Activated B cell treated with CpG ODN at 0.5 μM for 24 hours (primary cell): ENCODE data around the gene RPA1. TPM values are rescaled to one million over a fixed set of nuclear protein-coding genes. Genes with fewer than 3 reads are reported as not detected.

ENCODE experiments used
- ATAC-seq: fragments of 200-7000 bp; cut with Tn5 transposase; one replicate; pipeline ENCODE4 v1.10.0; 2021; ENCODE audit warnings: low read depth, mild to moderate bottlenecking, moderate library complexity
- CTCF ChIA-PET: fragments of 350-600 bp; sonication (Branson Sonifier 250); formaldehyde crosslinking; loops from one replicate; lab custom pipeline; 2021; ENCODE audit warnings: antibody characterized with exemption; lab: Charles Lee
- POLR2A ChIA-PET: fragments of 350-600 bp; sonication (Branson Sonifier 250); formaldehyde crosslinking; loops from one replicate; lab custom pipeline; 2021; ENCODE audit warnings: antibody characterized with exemption; lab: Charles Lee
- DNase-seq: peaks from one replicate; pipeline ENCODE4 v3.0.0; 2022
- H3K27ac Mint-ChIP-seq: one replicate; pipeline ENCODE4 v1.8.0; 2020; ENCODE audit warnings: mixed read lengths
- H3K27me3 Mint-ChIP-seq: one replicate; pipeline ENCODE4 v1.8.0; 2021; ENCODE audit warnings: mixed read lengths
- H3K36me3 Mint-ChIP-seq: one replicate; pipeline ENCODE4 v1.8.0; 2021; ENCODE audit warnings: low read depth, mixed read lengths
- H3K4me1 Mint-ChIP-seq: one replicate; pipeline ENCODE4 v1.8.0; 2021; ENCODE audit warnings: mixed read lengths
- H3K4me3 Mint-ChIP-seq: one replicate; pipeline ENCODE4 v1.8.0; 2020; ENCODE audit warnings: mild to moderate bottlenecking, mixed read lengths
- H3K9me3 Mint-ChIP-seq: one replicate; pipeline ENCODE4 v1.8.0; 2020; ENCODE audit warnings: mixed read lengths
- CTCF ChIP-seq: fragments of 200-600 bp; IDR thresholded peaks from one replicate; pipeline ENCODE4 v1.8.0; 2022; ENCODE audit warnings: antibody characterized with exemption, mild to moderate bottlenecking
- intact Hi-C: fragments of 100-400 bp; cut with micrococcal nuclease; formaldehyde crosslinking; loops from one replicate; pipeline ENCODE4 v1.15.1; 2024
- total RNA-seq: library from RNA; stranded (reverse); gene quantifications from 2 replicates; pipeline ENCODE4 v1.2.3, GENCODE V29; 2022

The RPA1 gene
- total RNA-seq, 1 donor from 2014 or later: 99.8 TPM

GRCh38 chr17:1934901-1935300 is 105.1 kb downstream of the RPA1 start:
- Mint-ChIP-seq H3K27ac (no peak overlapping the region), H3K9me3 (no peaks in the 10 kb centered on the region), H3K36me3 (no peaks in the 10 kb centered on the region), H3K4me3 (no peak overlapping the region), H3K4me1 (no peaks in the 10 kb centered on the region), H3K27me3 (no peaks in the 10 kb centered on the region)
- ChIA-PET CTCF (no interaction called here), POLR2A (no interaction called here)
- ATAC-seq (no peak), DNase-seq (no peak)
- no peak for TF ChIP-seq CTCF
- intact Hi-C loops: no loop called here

- Mint-ChIP-seq H3K4me1 (no peaks in the 10 kb centered on the region), H3K27ac (no peak overlapping the region), H3K9me3 (no peaks in the 10 kb centered on the region), H3K36me3 (no peaks in the 10 kb centered on the region), H3K4me3 (no peak overlapping the region), H3K27me3 (peaks cover 3% of the 10 kb centered on the region)
- intact Hi-C loops: no loop called here
- no peak for DNase-seq
- no peak for ATAC-seq
- ChIA-PET POLR2A (no interaction called here), CTCF (no interaction called here)
- TF ChIP-seq CTCF: no peak
Measured at GRCh38 chr17:1936766-1937165, 107.0 kb downstream of the RPA1 start.

- ChIA-PET CTCF (no interaction called here), POLR2A (no interaction called here)
- no peak overlapping the region for H3K27ac Mint-ChIP-seq
- ATAC-seq (no peak), DNase-seq (no peak)
- no peaks in the 10 kb centered on the region for H3K36me3 Mint-ChIP-seq
- no peaks in the 10 kb centered on the region for H3K4me1 Mint-ChIP-seq
- intact Hi-C loops: no loop called here
- H3K27me3 Mint-ChIP-seq: peaks cover 3% of the 10 kb centered on the region
- no peak for TF ChIP-seq CTCF
- no peaks in the 10 kb centered on the region for H3K9me3 Mint-ChIP-seq
- no peak overlapping the region for H3K4me3 Mint-ChIP-seq
Measured at GRCh38 chr17:1937461-1937860, 107.7 kb downstream of the RPA1 start.

GRCh38 chr17:1939981-1940809 is 110.4 kb downstream of the RPA1 start:
- DNase-seq (no peak), ATAC-seq (no peak)
- Mint-ChIP-seq H3K9me3 (no peaks in the 10 kb centered on the region), H3K27me3 (peaks cover 3% of the 10 kb centered on the region), H3K36me3 (no peaks in the 10 kb centered on the region), H3K27ac (no peak overlapping the region), H3K4me3 (no peak overlapping the region), H3K4me1 (no peaks in the 10 kb centered on the region)
- ChIA-PET CTCF (no interaction called here), POLR2A (no interaction called here)
- no peak for TF ChIP-seq CTCF
- intact Hi-C loops: no loop called here

- no peaks in the 10 kb centered on the region for H3K36me3 Mint-ChIP-seq
- no peaks in the 10 kb centered on the region for H3K4me1 Mint-ChIP-seq
- H3K4me3 Mint-ChIP-seq: no peak overlapping the region
Measured at GRCh38 chr17:1940810-1941185, 111.0 kb downstream of the RPA1 start.

More at GRCh38 chr17:1940810-1941185, 111.0 kb downstream of the RPA1 start:
- ChIA-PET POLR2A (no interaction called here), CTCF (no interaction called here)
- no peak for TF ChIP-seq CTCF
- DNase-seq (no peak), ATAC-seq (no peak)
- Mint-ChIP-seq H3K9me3 (no peaks in the 10 kb centered on the region), H3K27ac (no peak overlapping the region), H3K27me3 (peaks cover 3% of the 10 kb centered on the region)
- intact Hi-C loops: no loop called here
